Measurements from ENCODE around the gene ABCF2.

The ABCF2 gene

DNA sequence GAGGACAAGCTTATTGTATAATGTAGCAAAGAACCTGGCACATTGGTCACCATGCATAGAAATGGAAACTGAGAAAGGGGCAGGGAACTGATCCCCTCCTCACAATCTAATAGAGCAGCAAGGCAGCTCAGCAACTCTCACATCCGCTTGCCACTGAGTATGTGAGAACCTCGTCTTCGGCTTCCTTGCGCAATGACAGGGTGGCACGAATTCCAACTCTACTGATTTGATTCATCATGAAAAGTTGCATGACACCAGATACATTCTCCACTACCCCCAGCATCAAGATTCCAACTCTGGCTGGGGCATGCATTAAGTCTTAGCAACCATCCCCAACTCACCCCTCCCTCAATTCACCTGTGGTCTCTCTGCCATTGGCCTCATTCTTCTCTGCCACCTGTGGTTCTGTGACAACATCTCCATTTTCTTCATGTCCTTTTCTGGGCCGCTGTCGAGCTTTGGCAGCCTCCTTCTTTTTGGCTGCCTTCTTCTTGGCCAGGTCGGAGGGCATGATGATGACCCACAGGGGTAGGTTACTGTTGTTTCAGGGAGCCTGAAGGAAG, 976 bp downstream of the ABCF2 start:
- DNase-seq (ENCODE audit: low read depth in 2 of 2), result no peak

- no peak for DNase-seq (ENCODE audit: low read depth in 2 of 2)
Measured at GRCh38 chr7:151223728-151224127, 3.3 kb downstream of the ABCF2 start.

DNA sequence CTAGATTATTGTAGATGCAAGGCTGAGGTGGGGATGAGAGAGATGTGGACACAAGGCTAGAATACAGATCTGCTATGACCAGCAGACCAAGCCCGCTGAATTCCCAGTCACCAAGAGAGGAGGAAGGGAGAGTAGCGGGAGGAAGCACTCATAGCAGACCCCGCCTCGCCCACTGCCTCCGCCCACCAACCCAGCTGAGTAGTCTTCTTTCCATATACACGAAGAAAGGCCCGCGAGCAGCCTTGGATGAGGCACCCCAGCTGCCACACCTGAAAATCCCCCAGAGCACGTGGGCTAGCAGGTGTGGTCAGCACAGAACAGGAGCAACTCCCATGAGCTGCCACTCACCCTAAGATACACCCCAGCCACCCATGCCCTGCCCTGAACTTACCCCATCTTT, 8.8 kb downstream of the ABCF2 start:
- DNase-seq (ENCODE audit: low read depth in 2 of 2), result no peak

DNA sequence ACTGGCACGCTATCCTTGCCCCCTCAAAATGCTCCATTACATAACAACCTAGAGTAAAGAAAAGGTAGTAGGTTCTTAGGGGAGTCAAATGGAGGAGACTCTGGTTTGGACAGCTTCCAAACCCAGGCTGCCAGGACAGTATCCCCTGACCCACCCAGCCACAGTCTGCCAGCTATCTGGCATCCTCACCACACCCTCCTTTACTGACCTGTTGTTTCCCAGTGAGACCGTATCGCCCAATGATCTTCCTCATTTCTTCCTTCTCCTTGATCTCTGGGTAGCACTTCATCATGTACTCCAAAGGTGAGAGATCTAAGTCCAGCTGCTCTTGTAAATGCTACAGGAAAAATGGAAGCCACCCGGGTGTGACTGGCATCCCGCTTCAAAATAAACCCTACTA, 11.6 kb downstream of the ABCF2 start:
- DNase-seq (ENCODE audit: low read depth in 2 of 2), result no peak

DNA sequence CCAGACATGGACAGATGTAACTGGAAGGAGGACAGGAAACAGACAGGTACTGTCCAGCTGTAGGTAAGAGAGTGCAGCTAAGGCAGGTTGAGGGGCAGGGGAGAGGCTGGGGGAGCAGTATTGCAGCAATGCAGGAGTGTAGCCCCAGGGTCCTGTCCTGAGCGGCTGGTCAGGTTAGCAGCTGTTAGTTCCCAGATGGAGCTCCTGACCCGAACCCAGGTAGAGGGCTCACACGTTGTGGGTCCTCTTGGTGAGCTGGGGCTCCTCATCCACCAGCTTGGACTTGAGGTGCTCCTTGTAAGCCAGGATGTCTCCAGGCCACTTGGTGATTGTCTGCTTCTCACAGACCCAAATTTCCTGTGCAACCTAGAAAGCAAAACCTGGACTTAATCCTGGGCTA, 13.2 kb downstream of the ABCF2 start:
- no peak for DNase-seq (ENCODE audit: low read depth in 2 of 2)

GRCh38 chr7:151212626-151213025, 14.4 kb downstream of the ABCF2 start:
- DNase-seq (ENCODE audit: low read depth in 2 of 2), result no peak

- no peak for DNase-seq (ENCODE audit: low read depth in 2 of 2)
Measured at GRCh38 chr7:151211155-151211772, 15.7 kb downstream of the ABCF2 start.

GRCh38 chr7:151210087-151210854, 16.7 kb downstream of the ABCF2 start, which contains the start of gene H2BK1:
Gene H2BK1 (minus strand): TSS chr7:151210488. CDS start chr7:151210318, 170 bp downstream.
- no peak for DNase-seq (ENCODE audit: low read depth in 2 of 2)

DNA sequence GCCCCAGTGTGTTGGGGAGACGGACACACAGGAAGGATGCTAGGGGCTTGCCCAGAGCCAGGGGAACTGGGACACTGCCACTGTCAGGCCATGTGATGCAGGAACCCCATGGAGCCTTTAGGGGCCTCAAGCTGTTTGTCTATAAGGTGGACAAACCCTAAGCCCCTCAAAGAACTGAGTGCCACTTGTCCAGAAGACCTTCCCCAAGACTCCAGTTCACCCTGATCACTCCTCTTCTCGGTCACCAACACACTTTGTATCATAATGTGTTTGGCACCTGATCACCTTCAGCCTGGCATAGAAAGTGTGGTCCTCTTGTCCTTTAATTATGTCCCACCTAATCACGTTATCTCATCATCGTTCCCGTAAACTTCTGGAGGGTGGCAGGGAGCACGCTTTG, 17.4 kb downstream of the ABCF2 start:
- DNase-seq (ENCODE audit: low read depth in 2 of 2), result no peak

GRCh38 chr7:151208253-151208862, 18.6 kb downstream of the ABCF2 start:
- DNase-seq (ENCODE audit: low read depth in 2 of 2), result no peak

DNA sequence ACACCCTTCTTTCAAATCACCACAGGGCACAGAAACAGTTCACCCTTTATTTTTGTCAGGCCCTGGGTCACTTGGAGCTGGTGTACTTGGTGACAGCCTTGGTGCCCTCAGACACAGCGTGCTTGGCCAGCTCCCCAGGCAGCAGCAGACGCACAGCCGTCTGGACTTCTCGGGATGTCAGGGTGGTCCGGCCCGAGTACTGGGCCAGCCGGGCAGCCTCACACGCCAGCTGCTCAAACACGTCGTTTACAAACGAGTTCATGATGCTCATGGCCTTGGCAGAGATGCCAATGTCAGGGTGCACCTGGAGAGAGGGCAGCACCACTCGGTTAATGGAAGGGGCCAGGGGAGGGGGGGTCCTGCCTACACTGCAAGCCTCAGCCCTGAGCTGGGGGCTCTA, 19.2 kb downstream of the ABCF2 start:
- no peak for DNase-seq (ENCODE audit: low read depth in 2 of 2)

GRCh38 chr7:151207315-151207714, 19.7 kb downstream of the ABCF2 start:
- DNase-seq (ENCODE audit: low read depth in 2 of 2), result no peak

GRCh38 chr7:151206914-151207313, 20.1 kb downstream of the ABCF2 start:
- no peak for DNase-seq (ENCODE audit: low read depth in 2 of 2)

DNA sequence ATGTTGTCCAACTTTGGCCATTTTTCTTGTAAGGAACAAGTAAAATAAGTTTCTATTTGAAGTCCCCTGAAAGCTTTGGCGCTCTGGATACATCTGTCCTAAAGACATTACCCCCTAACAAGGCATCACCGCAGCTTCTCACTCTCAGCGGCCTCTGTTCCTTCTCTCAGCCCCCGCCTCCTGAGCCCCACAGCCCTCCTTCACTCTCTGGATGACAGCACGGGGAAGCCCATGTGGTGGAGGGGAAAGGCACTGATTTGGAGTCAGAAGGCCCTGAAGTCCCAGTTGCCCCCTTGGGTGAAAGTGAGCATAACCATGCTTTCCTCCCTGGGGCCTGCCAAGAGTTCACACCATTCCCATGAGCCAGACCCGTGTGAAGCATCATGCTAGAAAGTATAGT, 21.3 kb downstream of the ABCF2 start:
- no peak for DNase-seq (ENCODE audit: low read depth in 2 of 2)

- DNase-seq (ENCODE audit: low read depth in 2 of 2), result no peak
Measured at GRCh38 chr7:151204383-151205032, 22.5 kb downstream of the ABCF2 start.

DNA sequence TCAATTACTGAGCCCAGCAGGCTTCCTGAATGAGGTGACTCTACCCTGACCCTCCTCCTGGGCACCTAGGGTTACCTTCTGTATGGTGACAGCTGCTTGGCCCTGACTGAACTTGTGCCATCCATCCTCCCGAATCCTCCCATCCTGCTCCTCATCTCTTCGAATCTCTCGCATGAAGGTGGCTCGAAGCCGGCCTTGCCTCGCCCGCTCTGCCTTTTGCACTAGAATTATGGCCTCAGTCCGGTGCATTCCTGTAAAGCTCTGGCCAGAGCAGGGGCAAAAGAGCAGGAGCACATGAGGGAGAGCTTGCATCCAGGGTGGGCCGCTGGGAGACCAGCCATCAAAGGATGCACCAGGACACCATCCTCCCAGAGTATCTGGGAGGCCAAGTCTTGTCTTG, 24.2 kb downstream of the ABCF2 start:
- DNase-seq (ENCODE audit: low read depth in 2 of 2), result no peak

DNA sequence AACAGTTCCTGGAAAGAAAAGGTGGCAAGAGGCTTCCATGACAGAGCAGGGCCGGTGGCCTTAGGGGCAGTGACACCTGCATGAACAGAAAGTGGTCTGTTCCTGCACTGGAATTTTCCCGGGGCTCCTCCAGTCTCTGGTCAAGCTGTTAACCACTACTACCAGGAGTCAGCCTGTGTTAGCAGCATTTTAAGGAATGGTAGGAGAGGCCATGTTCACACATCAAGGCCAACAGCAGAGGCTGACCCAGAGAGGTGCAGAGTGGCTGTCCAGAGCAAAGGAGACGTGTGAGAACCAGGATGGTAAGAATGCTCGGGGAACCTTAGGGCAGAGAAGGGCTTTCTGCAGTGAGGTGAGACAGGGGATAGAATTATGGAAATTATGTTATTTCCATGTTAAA, 25.3 kb downstream of the ABCF2 start:
- no peak for DNase-seq (ENCODE audit: low read depth in 2 of 2)

DNA sequence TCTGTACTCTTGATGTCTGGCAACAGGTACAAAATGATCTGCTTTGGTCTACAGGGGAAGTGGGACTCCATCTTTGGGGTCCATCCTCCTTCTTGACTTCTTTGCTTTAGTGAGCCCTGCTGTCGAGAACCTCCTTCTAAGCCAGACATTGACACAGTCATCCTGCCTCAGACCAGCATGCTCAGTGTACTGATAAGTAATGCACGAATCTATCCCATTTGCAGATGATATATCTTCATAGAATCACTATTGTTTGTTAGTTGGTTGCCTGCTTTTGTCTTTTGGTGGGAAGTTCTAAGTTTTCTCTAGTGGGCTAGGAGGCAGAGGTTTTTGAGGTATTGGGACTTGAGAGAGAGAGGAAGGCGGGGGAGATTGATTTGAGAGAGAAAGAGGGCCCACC, 25.7 kb downstream of the ABCF2 start:
- DNase-seq (ENCODE audit: low read depth in 2 of 2), result no peak

DNA sequence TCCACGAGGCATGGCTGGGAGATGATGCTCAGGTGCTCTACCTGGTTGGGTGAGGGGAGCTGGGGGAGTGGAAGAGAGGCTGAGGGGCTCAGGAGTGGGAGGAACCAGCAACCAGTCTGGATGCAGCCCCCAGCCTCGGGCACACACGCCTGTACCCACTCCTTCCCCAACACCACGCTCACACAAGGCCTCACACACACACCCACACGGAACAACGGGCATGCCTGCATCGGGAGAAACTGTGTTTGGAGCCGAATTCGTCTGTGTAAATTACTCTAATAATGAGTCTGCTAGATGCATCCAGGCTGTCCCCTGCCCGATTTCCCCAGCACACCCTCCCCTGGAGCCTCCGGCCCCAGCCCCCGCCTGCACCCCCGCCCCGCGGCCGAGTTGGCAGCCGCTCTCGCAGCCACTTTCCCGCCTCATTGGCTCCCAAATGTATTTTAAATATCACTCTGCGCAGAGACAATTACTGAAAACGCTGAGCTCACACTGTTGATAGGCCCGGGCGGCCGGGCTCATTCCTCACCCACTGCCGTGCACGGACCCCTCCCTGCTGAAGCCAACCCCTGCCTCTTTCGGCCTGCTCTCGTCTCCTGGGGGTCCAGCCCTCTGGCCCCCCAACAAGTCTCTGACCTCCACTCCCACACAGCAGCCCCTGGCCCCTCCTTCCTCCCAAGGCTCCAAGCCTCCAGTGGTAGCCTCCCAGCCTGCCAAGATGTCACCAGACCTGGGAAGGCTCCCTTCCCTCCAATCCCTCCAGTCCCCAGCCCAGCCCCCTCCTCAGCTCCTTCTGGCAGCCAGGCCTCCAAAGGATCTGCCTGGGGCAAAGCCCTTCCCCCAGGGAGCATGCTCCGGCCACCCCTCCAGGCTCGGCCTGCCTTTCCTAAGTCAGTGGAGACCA, 27.8 kb downstream of the ABCF2 start:
- no peak for DNase-seq (ENCODE audit: low read depth in 2 of 2)

GRCh38 chr7:151197932-151198331, 29.1 kb downstream of the ABCF2 start:
- no peak for DNase-seq (ENCODE audit: low read depth in 2 of 2)

Measured in activated CD4-positive, alpha-beta T cell treated with anti-CD3 and anti-CD28 coated beads for 24 hours (primary cell).